VCaP (cell line): ENCODE results near the gene SGSM2.

ENCODE experiments used
- H3K27ac ChIP-seq: fragments of 450-650 bp; 2 replicates; pipeline ENCODE4 v1.5.1; 2017
- TF ChIP-seq, protein P1 (sequence below): fragments of 450-650 bp; conservative IDR thresholded peaks from 2 replicates; pipeline ENCODE4 v1.5.1; 2017; ENCODE audit warnings: mild to moderate bottlenecking, moderate library complexity

The SGSM2 gene

GRCh38 chr17:2374549-2375285, 37.4 kb downstream of the SGSM2 start:
- TF ChIP-seq, protein P1, sequence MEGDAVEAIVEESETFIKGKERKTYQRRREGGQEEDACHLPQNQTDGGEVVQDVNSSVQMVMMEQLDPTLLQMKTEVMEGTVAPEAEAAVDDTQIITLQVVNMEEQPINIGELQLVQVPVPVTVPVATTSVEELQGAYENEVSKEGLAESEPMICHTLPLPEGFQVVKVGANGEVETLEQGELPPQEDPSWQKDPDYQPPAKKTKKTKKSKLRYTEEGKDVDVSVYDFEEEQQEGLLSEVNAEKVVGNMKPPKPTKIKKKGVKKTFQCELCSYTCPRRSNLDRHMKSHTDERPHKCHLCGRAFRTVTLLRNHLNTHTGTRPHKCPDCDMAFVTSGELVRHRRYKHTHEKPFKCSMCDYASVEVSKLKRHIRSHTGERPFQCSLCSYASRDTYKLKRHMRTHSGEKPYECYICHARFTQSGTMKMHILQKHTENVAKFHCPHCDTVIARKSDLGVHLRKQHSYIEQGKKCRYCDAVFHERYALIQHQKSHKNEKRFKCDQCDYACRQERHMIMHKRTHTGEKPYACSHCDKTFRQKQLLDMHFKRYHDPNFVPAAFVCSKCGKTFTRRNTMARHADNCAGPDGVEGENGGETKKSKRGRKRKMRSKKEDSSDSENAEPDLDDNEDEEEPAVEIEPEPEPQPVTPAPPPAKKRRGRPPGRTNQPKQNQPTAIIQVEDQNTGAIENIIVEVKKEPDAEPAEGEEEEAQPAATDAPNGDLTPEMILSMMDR = no peak
- peak overlapping the region; percentile 44; the same call in 1 of the 2 replicates for H3K27ac ChIP-seq

- peak overlapping the region; percentile 44; the same call in 1 of the 2 replicates for H3K27ac ChIP-seq
- TF ChIP-seq, protein P1 = no peak
Observed at GRCh38 chr17:2375406-2375805, 38.1 kb downstream of the SGSM2 start.

GRCh38 chr17:2376107-2376506, 38.8 kb downstream of the SGSM2 start:
- TF ChIP-seq, protein P1 = no peak
- no peak overlapping the region for H3K27ac ChIP-seq

- TF ChIP-seq, protein P1 = no peak
- H3K27ac ChIP-seq = no peak overlapping the region
Observed at GRCh38 chr17:2377659-2378058, 40.4 kb downstream of the SGSM2 start.

DNA sequence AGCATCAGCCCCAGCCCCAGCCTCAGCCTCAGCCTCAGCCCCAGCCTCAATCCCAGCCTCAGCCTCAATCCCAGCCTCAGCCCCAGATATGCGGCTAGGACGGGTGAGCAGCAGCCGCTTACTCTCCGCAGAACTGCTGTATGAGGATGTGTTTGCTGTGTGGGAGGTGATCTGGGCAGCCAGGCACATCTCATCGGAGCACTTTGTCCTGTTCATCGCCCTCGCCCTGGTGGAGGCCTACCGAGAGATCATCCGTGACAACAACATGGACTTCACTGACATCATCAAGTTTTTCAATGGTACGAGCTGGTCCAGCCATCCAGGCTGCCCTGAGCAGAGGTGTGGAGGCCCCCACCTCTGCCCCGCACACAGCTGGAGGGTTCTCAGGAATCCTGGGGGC, 41.6 kb downstream of the SGSM2 start:
- no peak overlapping the region for H3K27ac ChIP-seq
- TF ChIP-seq, protein P1 = no peak

GRCh38 chr17:2379489-2380225, 42.4 kb downstream of the SGSM2 start:
- H3K27ac ChIP-seq = no peak overlapping the region
- TF ChIP-seq, protein P1 = no peak

- H3K27ac ChIP-seq = no peak overlapping the region
- TF ChIP-seq, protein P1 = no peak
Observed at GRCh38 chr17:2380226-2380922, 43.1 kb downstream of the SGSM2 start.
